Spleen (tissue), 11 donors: ENCODE data around the gene MYO18B. TPM values are rescaled to one million over a fixed set of nuclear protein-coding genes. Genes with fewer than 3 reads are reported as not detected.

Experiments
- DNase-seq: peaks from one replicate; pipeline ENCODE4 v3.0.0-alpha.2; 2020
- H3K27ac ChIP-seq, 8 donors: fragments of 200-600 bp; sonication (generic) in 7 of 8; 1 replicate in 4 of 8; 2 replicates in 4 of 8; pipeline versions ENCODE4 v1.5.0 to v1.8.0; 2016 to 2021; ENCODE audit warnings: inconsistent platforms in 4 of 8, mild to moderate bottlenecking in 4 of 8, moderate library complexity in 1 of 8
- H3K27me3 ChIP-seq, 7 donors: fragments of 200-600 bp; sonication (generic) in 6 of 7; replicated peaks in 1 of 7; 1 replicate in 4 of 7; 2 replicates in 3 of 7; pipeline versions ENCODE4 v1.5.0 to v1.8.0; 2016 to 2021; ENCODE audit warnings: inconsistent platforms in 3 of 7, mild to moderate bottlenecking in 1 of 7
- H3K36me3 ChIP-seq, 6 donors: fragments of 200-600 bp; sonication (generic) in 5 of 6; 1 replicate in 4 of 6; 2 replicates in 2 of 6; pipeline versions ENCODE4 v1.5.0 to v1.8.0; 2016 to 2021; ENCODE audit warnings: inconsistent platforms in 2 of 6
- H3K4me1 ChIP-seq, 6 donors: fragments of 200-600 bp; sonication (generic) in 5 of 6; 1 replicate in 3 of 6; 2 replicates in 3 of 6; pipeline versions ENCODE4 v1.5.0 to v1.8.0; 2016 to 2021; ENCODE audit warnings: inconsistent platforms in 3 of 6
- H3K4me3 ChIP-seq, 8 donors: fragments of 200-600 bp; sonication (generic) in 7 of 8; 1 replicate in 4 of 8; 2 replicates in 4 of 8; pipeline versions ENCODE4 v1.5.0 to v1.8.0; 2016 to 2021; ENCODE audit warnings: inconsistent platforms in 4 of 8, mild to moderate bottlenecking in 4 of 8, moderate library complexity in 2 of 8
- H3K9me3 ChIP-seq, 8 donors: fragments of 200-600 bp; sonication (generic) in 7 of 8; 1 replicate in 4 of 8; 2 replicates in 4 of 8; pipeline versions ENCODE4 v1.5.0 to v1.8.0; 2016 to 2021; ENCODE audit warnings: inconsistent platforms in 4 of 8
- POLR2A ChIP-seq, 3 donors: fragments of 450-650 bp; IDR thresholded peaks; one replicate each; pipeline ENCODE4 v1.5.1; 2017; ENCODE audit warnings: antibody characterized with exemption in 3 of 3, mild to moderate bottlenecking in 1 of 3
- POLR2AphosphoS5 ChIP-seq, 3 donors: sonication (generic); formaldehyde crosslinking; IDR thresholded peaks; one replicate each; pipeline ENCODE4 v1.5.1; 2017; ENCODE audit warnings: antibody characterized with exemption in 3 of 3
- WGBS, 5 donors: extraction: QIAGEN DNeasy Blood & Tissue Kit in 3 of 5; methylation state at CpG; one replicate each; pipeline versions ENCODE4 v1.1.5 to v1.1.7; 2013 to 2018; 5-methylcytosine and 5-hydroxymethylcytosine counted together
- intact Hi-C: fragments of 100-400 bp; cut with DNase I; formaldehyde crosslinking; loops from one replicate; pipeline ENCODE4 v1.15.0; 2023; ENCODE audit warnings: low total_unique reads
- polyA plus RNA-seq, 3 donors: library from polyadenylated mRNA; stranded (reverse); fragments of 200-250 nt; gene quantifications; one replicate each; pipeline ENCODE4 v1.2.1, GENCODE V29; 2013
- total RNA-seq, 7 donors: library from RNA; depleted of rRNA in 3 of 7; stranded (reverse); fragments of >200 nt in 3 of 7; fragmentation: NEBNext Ultra II Directional in 4 of 7; extraction: Animal tissue kit (Norgen Biotek cat#: 25700) in 4 of 7; gene quantifications; one replicate each; pipeline versions ENCODE4 v1.1.0 to v1.2.1, GENCODE V29; 2016 to 2021
- TF ChIP-seq, protein P1 (sequence below), 11 experiments: fragments of 200-600 bp in 7 of 11; fragments of 450-650 bp in 4 of 11; sonication (generic) in 4 of 11; IDR thresholded peaks in 8 of 11; conservative IDR thresholded peaks in 3 of 11; 1 replicate in 7 of 11; 2 replicates in 4 of 11; pipeline versions ENCODE4 v1.4.0 to v1.8.0; 2016 to 2021; ENCODE audit warnings: antibody characterized with exemption in 11 of 11, inconsistent platforms in 4 of 11, mild to moderate bottlenecking in 1 of 11
- donor health status: healthy with polysubstance abuse.
- donor health status: DM: no; HTN: no; CAD: no; lungs with moderate emphysema.
- donor health status: DM: no; HTN: no; CAD: no.
- donor health status: Bipolar disorder and iron deficiency.
- donor health status: healthy.
- donor health status: DM: no; HTN: no; CAD: no.
- donor health status: DM: yes; HTN: yes; CAD: no.

MYO18B gene
- total and polyA plus RNA-seq, 10 donors = under 0.01 to 0.79 (median 0.12) TPM

DNA sequence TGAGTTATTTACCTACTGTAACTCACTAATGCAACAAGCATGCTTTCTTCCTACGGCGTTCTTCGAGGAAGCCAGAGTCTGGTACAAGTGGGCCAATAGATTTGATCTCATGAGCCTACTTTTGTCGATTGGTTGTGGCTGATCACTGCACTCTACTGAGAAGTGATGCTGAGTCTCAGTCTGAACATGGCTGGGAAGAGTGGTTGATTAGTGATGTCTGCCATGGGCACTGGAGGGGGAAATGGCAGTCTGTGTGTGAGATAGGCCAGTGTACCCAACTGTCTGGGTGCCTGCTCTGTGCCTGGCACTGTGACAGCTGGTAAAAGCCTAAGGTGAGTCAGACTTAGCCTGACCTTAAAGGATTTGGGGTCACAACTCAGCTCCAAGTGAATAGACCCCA lies 28.3 kb downstream of the MYO18B start:
- DNase-seq = no peak
- intact Hi-C loops = loop anchor here (5.0 kb wide), 1 partner anchor 308 kb away; no protein-coding TSS in a partner anchor
- Histone ChIP-seq H3K27me3 (peaks cover 0 to 10% (median 0%) of the 10 kb centered on the region in 7 donors), H3K9me3 (peaks cover 0 to 26% (median 18%) of the 10 kb centered on the region in 8 donors), H3K36me3 (no peaks in the 10 kb centered on the region), H3K27ac (no peak overlapping the region), H3K4me3 (no peak overlapping the region), H3K4me1 (peaks cover 0 to 7% (median 5%) of the 10 kb centered on the region in 6 donors)
- 93 to 98% (median 97%) methylated on average over 4 of the region's 4 CpGs for WGBS, 5 donors
- TF ChIP-seq POLR2A (IDR thresholded peaks at IDR 0.05) = no peak
- TF ChIP-seq POLR2AphosphoS5 (IDR thresholded peaks at IDR 0.05) = no peak
- TF ChIP-seq, protein P1, sequence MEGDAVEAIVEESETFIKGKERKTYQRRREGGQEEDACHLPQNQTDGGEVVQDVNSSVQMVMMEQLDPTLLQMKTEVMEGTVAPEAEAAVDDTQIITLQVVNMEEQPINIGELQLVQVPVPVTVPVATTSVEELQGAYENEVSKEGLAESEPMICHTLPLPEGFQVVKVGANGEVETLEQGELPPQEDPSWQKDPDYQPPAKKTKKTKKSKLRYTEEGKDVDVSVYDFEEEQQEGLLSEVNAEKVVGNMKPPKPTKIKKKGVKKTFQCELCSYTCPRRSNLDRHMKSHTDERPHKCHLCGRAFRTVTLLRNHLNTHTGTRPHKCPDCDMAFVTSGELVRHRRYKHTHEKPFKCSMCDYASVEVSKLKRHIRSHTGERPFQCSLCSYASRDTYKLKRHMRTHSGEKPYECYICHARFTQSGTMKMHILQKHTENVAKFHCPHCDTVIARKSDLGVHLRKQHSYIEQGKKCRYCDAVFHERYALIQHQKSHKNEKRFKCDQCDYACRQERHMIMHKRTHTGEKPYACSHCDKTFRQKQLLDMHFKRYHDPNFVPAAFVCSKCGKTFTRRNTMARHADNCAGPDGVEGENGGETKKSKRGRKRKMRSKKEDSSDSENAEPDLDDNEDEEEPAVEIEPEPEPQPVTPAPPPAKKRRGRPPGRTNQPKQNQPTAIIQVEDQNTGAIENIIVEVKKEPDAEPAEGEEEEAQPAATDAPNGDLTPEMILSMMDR (IDR thresholded peaks at IDR 0.05 in 8 of 11, conservative IDR thresholded peaks at IDR 0.05 in 3 of 11) = no peak

DNA sequence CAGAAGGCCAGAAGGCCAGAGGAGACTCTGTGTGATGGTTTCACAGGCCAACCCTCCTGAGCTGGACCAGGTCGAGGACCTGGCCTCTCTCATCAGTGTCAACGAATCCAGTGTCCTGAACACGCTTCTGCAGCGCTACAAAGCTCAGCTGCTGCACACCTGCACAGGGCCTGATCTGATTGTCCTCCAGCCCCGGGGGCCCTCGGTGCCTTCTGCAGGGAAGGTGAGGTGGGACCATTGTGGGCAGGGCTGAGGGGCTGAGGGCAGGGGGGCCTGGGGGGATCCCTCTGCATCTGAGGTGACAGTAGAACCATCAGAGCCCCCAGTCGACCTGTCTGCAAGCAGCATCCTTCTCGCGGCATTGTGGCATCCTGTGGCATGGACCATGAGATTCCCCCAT lies 30.3 kb downstream of the MYO18B start:
- no peak for DNase-seq
- Histone ChIP-seq H3K4me1 (peaks cover 0 to 7% (median 5%) of the 10 kb centered on the region in 6 donors), H3K27me3 (peaks cover 0 to 10% (median 0%) of the 10 kb centered on the region in 7 donors), H3K36me3 (no peaks in the 10 kb centered on the region), H3K9me3 (peaks cover 0 to 7% (median under 1%) of the 10 kb centered on the region in 8 donors), H3K4me3 (no peak overlapping the region), H3K27ac (no peak overlapping the region)
- TF ChIP-seq, protein P1 (IDR thresholded peaks at IDR 0.05 in 8 of 11, conservative IDR thresholded peaks at IDR 0.05 in 3 of 11) = no peak
- TF ChIP-seq POLR2AphosphoS5 (IDR thresholded peaks at IDR 0.05) (no peak), POLR2A (IDR thresholded peaks at IDR 0.05) (no peak)
- intact Hi-C loops = loop anchor here (5.0 kb wide), 1 partner anchor 310 kb away; no protein-coding TSS in a partner anchor
- WGBS, 5 donors = 68 to 75% (median 73%) methylated on average over 7 to 9 of the region's 9 CpGs

DNA sequence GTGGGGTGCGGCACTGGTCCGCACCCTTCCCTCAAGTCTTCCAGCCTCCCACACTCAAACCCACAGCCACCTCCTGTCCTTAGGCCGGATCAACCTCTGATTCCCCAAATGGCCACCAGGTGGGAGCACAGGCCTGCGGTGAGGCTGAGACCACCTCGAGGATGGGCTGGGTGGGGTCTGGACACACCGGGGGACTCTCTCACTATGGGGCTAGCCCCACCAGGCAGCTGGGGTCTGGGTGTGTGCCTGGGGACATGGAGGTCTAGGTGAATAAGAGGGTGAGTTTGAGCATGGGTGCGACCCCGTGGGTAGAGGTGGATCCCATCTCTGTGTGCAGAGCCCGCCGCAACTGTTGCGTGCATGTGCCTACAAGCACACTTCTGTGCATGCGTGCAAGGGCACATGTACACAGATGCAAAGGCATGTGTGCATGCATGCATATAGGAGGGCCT lies 32.6 kb downstream of the MYO18B start:
- TF ChIP-seq POLR2A (IDR thresholded peaks at IDR 0.05) (no peak), POLR2AphosphoS5 (IDR thresholded peaks at IDR 0.05) (no peak)
- TF ChIP-seq, protein P1 (IDR thresholded peaks at IDR 0.05 in 8 of 11, conservative IDR thresholded peaks at IDR 0.05 in 3 of 11) = peak in 6 of 11 experiments; percentile 34 to 53 (median 37)
- intact Hi-C loops = loop anchor here (5.0 kb wide), 1 partner anchor 312 kb away; no protein-coding TSS in a partner anchor
- no peak overlapping the region for H3K4me3 ChIP-seq
- WGBS, 5 donors = 65 to 94% (median 68%) methylated on average over 6 to 12 of the region's 12 CpGs
- peaks cover 0 to 7% (median 5%) of the 10 kb centered on the region in 6 donors for H3K4me1 ChIP-seq
- no peak overlapping the region for H3K27ac ChIP-seq
- no peaks in the 10 kb centered on the region for H3K9me3 ChIP-seq
- no peaks in the 10 kb centered on the region for H3K36me3 ChIP-seq
- DNase-seq = no peak
- peaks cover 0 to 15% (median 0%) of the 10 kb centered on the region in 7 donors for H3K27me3 ChIP-seq

DNA sequence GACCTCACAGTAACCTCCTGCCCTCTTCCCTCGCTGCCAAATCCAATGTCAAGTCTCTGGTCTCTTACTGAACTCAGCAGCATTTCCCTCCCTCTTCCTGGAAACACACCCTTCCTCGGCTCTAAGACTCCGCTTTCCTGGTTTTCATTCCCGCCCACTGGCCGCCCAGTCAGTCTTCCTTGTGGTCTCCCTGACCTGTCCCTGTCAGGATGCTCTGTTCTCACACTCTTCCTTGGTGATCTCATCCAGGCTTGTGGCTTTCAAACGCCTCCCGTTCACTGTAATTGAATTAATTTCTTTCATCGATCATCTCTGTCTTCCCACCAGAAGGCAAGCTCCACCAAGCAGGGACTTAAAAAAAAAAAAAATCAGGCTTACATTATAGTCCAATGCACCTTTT lies 33.5 kb downstream of the MYO18B start:
- H3K27me3 ChIP-seq = peaks cover 0 to 20% (median 0%) of the 10 kb centered on the region in 7 donors
- intact Hi-C loops = no loop called here
- no peak overlapping the region for H3K27ac ChIP-seq
- H3K36me3 ChIP-seq = no peaks in the 10 kb centered on the region
- no peaks in the 10 kb centered on the region for H3K9me3 ChIP-seq
- DNase-seq = no peak
- TF ChIP-seq POLR2AphosphoS5 (IDR thresholded peaks at IDR 0.05) = no peak
- no peak for TF ChIP-seq POLR2A (IDR thresholded peaks at IDR 0.05)
- TF ChIP-seq, protein P1 (IDR thresholded peaks at IDR 0.05 in 8 of 11, conservative IDR thresholded peaks at IDR 0.05 in 3 of 11) = no peak
- WGBS, 5 donors = 45 to 63% (median 55%) methylated on average over 8 of the region's 8 CpGs
- no peak overlapping the region for H3K4me3 ChIP-seq
- H3K4me1 ChIP-seq = peaks cover 0 to 7% (median 5%) of the 10 kb centered on the region in 6 donors
